Effector memory CD4-positive, alpha-beta T cell (primary cell): Measurements from ENCODE around the gene SEMA4A.

Experiments
- DNase-seq, 3 donors: peaks; one replicate each; pipeline ENCODE4 v3.0.0-alpha.2; 2020
- H3K27ac ChIP-seq: 2 replicates; pipeline ENCODE4 v1.7.0; 2013; ENCODE audit warnings: mild to moderate bottlenecking, low read length, moderate library complexity; ENCODE audit not compliant: insufficient read depth, poor library complexity, severe bottlenecking
- H3K27me3 ChIP-seq: replicated peaks from 2 replicates; pipeline ENCODE4 v1.7.0; 2013; ENCODE audit warnings: mild to moderate bottlenecking, low read length; ENCODE audit not compliant: insufficient read depth, control insufficient read depth, poor library complexity, severe bottlenecking
- H3K36me3 ChIP-seq: 2 replicates; pipeline ENCODE4 v1.7.0; 2013; ENCODE audit warnings: mild to moderate bottlenecking, low read length, moderate library complexity; ENCODE audit not compliant: control insufficient read depth, insufficient read depth
- H3K4me1 ChIP-seq: 2 replicates; pipeline ENCODE4 v1.7.0; 2013; ENCODE audit warnings: low read length, mild to moderate bottlenecking; ENCODE audit not compliant: control insufficient read depth, insufficient read depth, poor library complexity, severe bottlenecking
- H3K4me3 ChIP-seq: 2 replicates; pipeline ENCODE4 v1.7.0; 2013; ENCODE audit warnings: low read length, low read depth, mild to moderate bottlenecking; ENCODE audit not compliant: insufficient read depth, poor library complexity, severe bottlenecking
- H3K9me3 ChIP-seq: 2 replicates; pipeline ENCODE4 v1.7.0; 2013; ENCODE audit warnings: mild to moderate bottlenecking, low read length, moderate library complexity; ENCODE audit not compliant: control insufficient read depth

SEMA4A gene

GRCh38 chr1:156195853-156196252 lies 42.5 kb downstream of the SEMA4A start:
- Histone ChIP-seq H3K4me1 (peaks cover 34% of the 10 kb centered on the region), H3K4me3 (no peak overlapping the region), H3K36me3 (peaks cover 15% of the 10 kb centered on the region), H3K27ac (no peak overlapping the region), H3K27me3 (no peaks in the 10 kb centered on the region), H3K9me3 (no peaks in the 10 kb centered on the region)
- DNase-seq = no peak

- Histone ChIP-seq H3K27ac (no peak overlapping the region), H3K27me3 (no peaks in the 10 kb centered on the region), H3K4me1 (peaks cover 34% of the 10 kb centered on the region), H3K9me3 (no peaks in the 10 kb centered on the region), H3K4me3 (no peak overlapping the region), H3K36me3 (peaks cover 15% of the 10 kb centered on the region)
- no peak for DNase-seq
Measured at GRCh38 chr1:156196445-156196844, 43.1 kb downstream of the SEMA4A start.

- no peak for DNase-seq
- H3K9me3 ChIP-seq = no peaks in the 10 kb centered on the region
- no peak overlapping the region for H3K27ac ChIP-seq
- peaks cover 27% of the 10 kb centered on the region for H3K36me3 ChIP-seq
- no peak overlapping the region for H3K4me3 ChIP-seq
- H3K4me1 ChIP-seq = peaks cover 29% of the 10 kb centered on the region
- no peaks in the 10 kb centered on the region for H3K27me3 ChIP-seq
Measured at GRCh38 chr1:156198831-156199349, 45.5 kb downstream of the SEMA4A start.

- H3K27ac ChIP-seq = no peak overlapping the region
- no peaks in the 10 kb centered on the region for H3K9me3 ChIP-seq
- H3K4me1 ChIP-seq = peaks cover 19% of the 10 kb centered on the region
- no peak overlapping the region for H3K4me3 ChIP-seq
- H3K27me3 ChIP-seq = no peaks in the 10 kb centered on the region
- no peak for DNase-seq
- H3K36me3 ChIP-seq = peaks cover 29% of the 10 kb centered on the region
Measured at GRCh38 chr1:156200044-156200443, 46.7 kb downstream of the SEMA4A start.

GRCh38 chr1:156203331-156203730 lies 49.9 kb downstream of the SEMA4A start:
- H3K4me3 ChIP-seq = no peak overlapping the region
- no peak for DNase-seq
- no peak overlapping the region for H3K27ac ChIP-seq
- H3K4me1 ChIP-seq = peaks cover 17% of the 10 kb centered on the region
- H3K36me3 ChIP-seq = peaks cover 44% of the 10 kb centered on the region
- no peaks in the 10 kb centered on the region for H3K27me3 ChIP-seq
- H3K9me3 ChIP-seq = no peaks in the 10 kb centered on the region

GRCh38 chr1:156204686-156205085 lies 51.3 kb downstream of the SEMA4A start:
- Histone ChIP-seq H3K27ac (no peak overlapping the region), H3K4me1 (peaks cover 3% of the 10 kb centered on the region), H3K4me3 (no peak overlapping the region), H3K36me3 (peaks cover 45% of the 10 kb centered on the region), H3K9me3 (no peaks in the 10 kb centered on the region), H3K27me3 (no peaks in the 10 kb centered on the region)
- DNase-seq = no peak

- H3K27me3 ChIP-seq = no peaks in the 10 kb centered on the region
- H3K9me3 ChIP-seq = no peaks in the 10 kb centered on the region
- H3K27ac ChIP-seq = no peak overlapping the region
- H3K4me1 ChIP-seq = peaks cover 16% of the 10 kb centered on the region
- H3K36me3 ChIP-seq = peaks cover 30% of the 10 kb centered on the region
- DNase-seq = no peak
- no peak overlapping the region for H3K4me3 ChIP-seq
Measured at GRCh38 chr1:156211243-156211642, 57.9 kb downstream of the SEMA4A start.

GRCh38 chr1:156212130-156212529 lies 58.7 kb downstream of the SEMA4A start:
- peaks cover 16% of the 10 kb centered on the region for H3K4me1 ChIP-seq
- DNase-seq = no peak
- H3K27me3 ChIP-seq = no peaks in the 10 kb centered on the region
- H3K36me3 ChIP-seq = peaks cover 24% of the 10 kb centered on the region
- no peaks in the 10 kb centered on the region for H3K9me3 ChIP-seq
- peak overlapping the region; percentile 94 for H3K27ac ChIP-seq
- peak overlapping the region; percentile 77 for H3K4me3 ChIP-seq

- no peaks in the 10 kb centered on the region for H3K9me3 ChIP-seq
Measured at GRCh38 chr1:156212833-156213643, 59.7 kb downstream of the SEMA4A start, which contains the start of gene PMF1. TSS of gene PMF1 (plus strand) at chr1:156213007. CDS start at chr1:156213016, 9 bp downstream.

GRCh38 chr1:156213644-156213966 lies 60.2 kb downstream of the SEMA4A start:
- peak overlapping the region; percentile 77 for H3K4me3 ChIP-seq
- H3K27ac ChIP-seq = peak overlapping the region; percentile 94
- DNase-seq = no peak
- peaks cover 12% of the 10 kb centered on the region for H3K36me3 ChIP-seq
- H3K9me3 ChIP-seq = no peaks in the 10 kb centered on the region
- peaks cover 20% of the 10 kb centered on the region for H3K4me1 ChIP-seq
- no peaks in the 10 kb centered on the region for H3K27me3 ChIP-seq

More at GRCh38 chr1:156212833-156213643, 59.7 kb downstream of the SEMA4A start, which contains the start of gene PMF1:
- peak within 1 kb of the TSS; percentile 77 for H3K4me3 ChIP-seq
- no peaks in the 10 kb centered on the region for H3K27me3 ChIP-seq
- peaks cover 17% of the 10 kb centered on the region for H3K4me1 ChIP-seq
- H3K36me3 ChIP-seq = peaks cover 18% of the 10 kb centered on the region
- H3K27ac ChIP-seq = peak within 1 kb of the TSS; percentile 94
- DNase-seq = peak; percentile 87 to 95 (median 93)
